HepG2 (cell line): ENCODE results near the gene AFTPH. TPM values are rescaled to one million over a fixed set of nuclear protein-coding genes. Genes with fewer than 3 reads are reported as not detected.

Experiments used
- CHCHD3 ChIP-seq: sonication (generic); formaldehyde crosslinking; IDR thresholded peaks from 2 replicates; pipeline ENCODE4 v1.8.0; 2022; ENCODE audit warnings: mild to moderate bottlenecking, missing genetic modification reagents, moderate library complexity
- DNMT3B ChIP-seq: conservative IDR thresholded peaks from 2 replicates; pipeline ENCODE4 v1.6.1; 2016; ENCODE audit warnings: missing biosample characterization, control low read depth
- FOXC1 ChIP-seq: sonication (generic); formaldehyde crosslinking; IDR thresholded peaks from 2 replicates; pipeline ENCODE4 v1.8.0; 2022; ENCODE audit warnings: mild to moderate bottlenecking, missing genetic modification reagents, borderline replicate concordance
- FOXM1 ChIP-seq: sonication (generic); formaldehyde crosslinking; IDR thresholded peaks from 2 replicates; pipeline ENCODE4 v1.5.0; 2020; ENCODE audit warnings: missing genetic modification reagents
- HOXA9 ChIP-seq: sonication (generic); formaldehyde crosslinking; IDR thresholded peaks from 2 replicates; pipeline ENCODE4 v1.8.1; 2022; ENCODE audit warnings: missing genetic modification reagents, mild to moderate bottlenecking, moderate library complexity, borderline replicate concordance
- IRF2 ChIP-seq: IDR thresholded peaks from 2 replicates; pipeline ENCODE4 v1.6.1; 2018; ENCODE audit warnings: missing genetic modification reagents, missing compliant biosample characterization
- KDM6A ChIP-seq: IDR thresholded peaks from 2 replicates; pipeline ENCODE4 v1.6.1; 2016; ENCODE audit warnings: low read depth
- THAP11 ChIP-seq: IDR thresholded peaks from 2 replicates; pipeline ENCODE4 v1.6.1; 2016; ENCODE audit warnings: missing biosample characterization, missing genetic modification reagents
- ZNF549 ChIP-seq: sonication (generic); formaldehyde crosslinking; IDR thresholded peaks from 2 replicates; pipeline ENCODE4 v1.5.0; 2020; ENCODE audit warnings: missing genetic modification reagents
- ZNF7 ChIP-seq: IDR thresholded peaks from 2 replicates; pipeline ENCODE4 v1.6.1; 2016; ENCODE audit warnings: missing biosample characterization, missing genetic modification reagents
- ZNF713 ChIP-seq: sonication (generic); formaldehyde crosslinking; IDR thresholded peaks from 2 replicates; pipeline ENCODE4 v1.4.0; 2020; ENCODE audit warnings: mild to moderate bottlenecking, missing genetic modification reagents
- ZNF749 ChIP-seq: sonication (generic); formaldehyde crosslinking; IDR thresholded peaks from 2 replicates; pipeline ENCODE4 v1.8.0; 2022; ENCODE audit warnings: mild to moderate bottlenecking, missing genetic modification reagents, moderate library complexity, borderline replicate concordance
- ZNF788 ChIP-seq: sonication (generic); formaldehyde crosslinking; IDR thresholded peaks from 2 replicates; pipeline ENCODE4 v1.5.0; 2020; ENCODE audit warnings: mild to moderate bottlenecking, missing genetic modification reagents, borderline replicate concordance
- polyA plus RNA-seq, 8 experiments: library from polyadenylated mRNA; depleted of rRNA in 3 of 8; stranded (reverse) in 7 of 8; unstranded in 1 of 8; fragments of >200 nt; fragmentation: Illumina TruSeq in 4 of 8; extraction: Trizol in 4 of 8; gene quantifications; 2 replicates each; pipeline versions ENCODE4 v1.2.1 to v1.2.3, GENCODE V29; 2011 to 2016; ENCODE audit warnings: low read depth in 4 of 8, missing spikeins in 1 of 8, mixed read lengths in 1 of 8; ENCODE audit not compliant: insufficient read depth in 1 of 8
- total RNA-seq, 5 experiments: library from RNA; depleted of rRNA; stranded (reverse); fragments of >200 nt; fragmentation: Illumina TruSeq; extraction: Trizol; gene quantifications; 2 replicates each; pipeline ENCODE4 v1.2.3, GENCODE V29; 2016; ENCODE audit warnings: low read depth in 1 of 5
- TF ChIP-seq, protein P1 (sequence below): sonication (generic); formaldehyde crosslinking; IDR thresholded peaks from 2 replicates; pipeline ENCODE4 v1.4.0; 2020; ENCODE audit warnings: missing genetic modification reagents
- TF ChIP-seq, protein P2 (sequence below): sonication (generic); formaldehyde crosslinking; IDR thresholded peaks from 2 replicates; pipeline ENCODE4 v1.5.0; 2020; ENCODE audit warnings: mild to moderate bottlenecking, missing genetic modification reagents
- TF ChIP-seq, protein P3 (sequence below): sonication (generic); formaldehyde crosslinking; IDR thresholded peaks from 2 replicates; pipeline ENCODE4 v1.5.0; 2020; ENCODE audit warnings: missing genetic modification reagents
- TF ChIP-seq, protein P4 (sequence below): sonication (generic); formaldehyde crosslinking; IDR thresholded peaks from 2 replicates; pipeline ENCODE4 v1.4.0; 2020; ENCODE audit warnings: missing genetic modification reagents
- TF ChIP-seq, protein P5 (sequence below): sonication (generic); formaldehyde crosslinking; IDR thresholded peaks from 2 replicates; pipeline ENCODE4 v1.9.0; 2022; ENCODE audit warnings: missing genetic modification reagents, mild to moderate bottlenecking, borderline replicate concordance

AFTPH gene
- total and polyA plus RNA-seq, 2 of the 13 experiments (the other 11 are each of a cell fraction or from before 2014, with no cell fraction given) = 27.5 to 36.8 TPM

DNA sequence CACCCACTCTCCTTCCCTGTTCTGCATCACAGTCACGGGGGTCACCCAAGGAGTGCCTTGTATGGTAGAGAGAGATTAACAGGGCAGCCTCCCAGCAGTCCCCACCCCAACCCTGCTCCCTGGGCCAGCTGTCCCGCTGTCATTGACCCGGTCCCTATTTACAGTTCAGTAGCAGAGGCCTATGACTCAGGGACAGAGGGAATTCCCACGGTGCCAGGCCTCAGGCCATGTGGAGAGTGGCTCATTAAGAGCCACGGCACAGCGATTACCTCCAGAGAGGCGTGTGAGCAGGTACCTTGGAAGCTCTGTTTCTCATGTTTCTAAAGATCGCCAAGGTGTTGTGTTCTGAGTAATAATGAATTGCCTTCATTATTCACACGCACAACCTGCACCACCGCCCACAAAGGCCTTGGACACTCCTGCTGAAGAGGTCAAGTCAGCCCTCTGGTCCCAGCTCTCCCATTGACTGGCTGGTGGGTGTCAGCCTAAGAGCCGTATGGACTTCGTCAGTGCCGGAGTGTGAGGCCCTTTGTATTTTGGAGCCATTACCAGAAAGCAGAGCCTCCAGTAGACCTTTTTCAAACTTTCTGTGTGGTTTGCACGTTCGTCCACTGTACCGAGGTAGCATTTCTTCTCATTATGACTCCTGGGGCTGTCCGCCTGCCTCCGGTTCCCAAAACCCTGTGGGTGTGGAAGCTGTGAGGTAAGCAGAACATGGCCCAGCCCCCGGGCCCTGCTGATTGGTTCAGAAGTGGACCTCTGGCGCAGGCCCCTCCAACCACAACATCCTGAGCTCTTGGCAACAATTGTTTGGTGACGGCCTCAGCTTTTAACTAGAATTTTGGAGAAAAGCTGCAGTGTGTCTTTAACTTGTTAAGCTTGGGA lies 82.6 kb downstream of the AFTPH start (continued):
- TF ChIP-seq, protein P1, sequence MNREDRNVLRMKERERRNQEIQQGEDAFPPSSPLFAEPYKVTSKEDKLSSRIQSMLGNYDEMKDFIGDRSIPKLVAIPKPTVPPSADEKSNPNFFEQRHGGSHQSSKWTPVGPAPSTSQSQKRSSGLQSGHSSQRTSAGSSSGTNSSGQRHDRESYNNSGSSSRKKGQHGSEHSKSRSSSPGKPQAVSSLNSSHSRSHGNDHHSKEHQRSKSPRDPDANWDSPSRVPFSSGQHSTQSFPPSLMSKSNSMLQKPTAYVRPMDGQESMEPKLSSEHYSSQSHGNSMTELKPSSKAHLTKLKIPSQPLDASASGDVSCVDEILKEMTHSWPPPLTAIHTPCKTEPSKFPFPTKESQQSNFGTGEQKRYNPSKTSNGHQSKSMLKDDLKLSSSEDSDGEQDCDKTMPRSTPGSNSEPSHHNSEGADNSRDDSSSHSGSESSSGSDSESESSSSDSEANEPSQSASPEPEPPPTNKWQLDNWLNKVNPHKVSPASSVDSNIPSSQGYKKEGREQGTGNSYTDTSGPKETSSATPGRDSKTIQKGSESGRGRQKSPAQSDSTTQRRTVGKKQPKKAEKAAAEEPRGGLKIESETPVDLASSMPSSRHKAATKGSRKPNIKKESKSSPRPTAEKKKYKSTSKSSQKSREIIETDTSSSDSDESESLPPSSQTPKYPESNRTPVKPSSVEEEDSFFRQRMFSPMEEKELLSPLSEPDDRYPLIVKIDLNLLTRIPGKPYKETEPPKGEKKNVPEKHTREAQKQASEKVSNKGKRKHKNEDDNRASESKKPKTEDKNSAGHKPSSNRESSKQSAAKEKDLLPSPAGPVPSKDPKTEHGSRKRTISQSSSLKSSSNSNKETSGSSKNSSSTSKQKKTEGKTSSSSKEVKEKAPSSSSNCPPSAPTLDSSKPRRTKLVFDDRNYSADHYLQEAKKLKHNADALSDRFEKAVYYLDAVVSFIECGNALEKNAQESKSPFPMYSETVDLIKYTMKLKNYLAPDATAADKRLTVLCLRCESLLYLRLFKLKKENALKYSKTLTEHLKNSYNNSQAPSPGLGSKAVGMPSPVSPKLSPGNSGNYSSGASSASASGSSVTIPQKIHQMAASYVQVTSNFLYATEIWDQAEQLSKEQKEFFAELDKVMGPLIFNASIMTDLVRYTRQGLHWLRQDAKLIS (CRISPR knock-in tag) = no peak
- no peak for TF ChIP-seq KDM6A
- no peak for TF ChIP-seq ZNF549 (CRISPR knock-in tag)
- no peak; the same call in 1 of the 2 replicates for TF ChIP-seq DNMT3B
- TF ChIP-seq ZNF713 = no peak
- TF ChIP-seq, protein P2, sequence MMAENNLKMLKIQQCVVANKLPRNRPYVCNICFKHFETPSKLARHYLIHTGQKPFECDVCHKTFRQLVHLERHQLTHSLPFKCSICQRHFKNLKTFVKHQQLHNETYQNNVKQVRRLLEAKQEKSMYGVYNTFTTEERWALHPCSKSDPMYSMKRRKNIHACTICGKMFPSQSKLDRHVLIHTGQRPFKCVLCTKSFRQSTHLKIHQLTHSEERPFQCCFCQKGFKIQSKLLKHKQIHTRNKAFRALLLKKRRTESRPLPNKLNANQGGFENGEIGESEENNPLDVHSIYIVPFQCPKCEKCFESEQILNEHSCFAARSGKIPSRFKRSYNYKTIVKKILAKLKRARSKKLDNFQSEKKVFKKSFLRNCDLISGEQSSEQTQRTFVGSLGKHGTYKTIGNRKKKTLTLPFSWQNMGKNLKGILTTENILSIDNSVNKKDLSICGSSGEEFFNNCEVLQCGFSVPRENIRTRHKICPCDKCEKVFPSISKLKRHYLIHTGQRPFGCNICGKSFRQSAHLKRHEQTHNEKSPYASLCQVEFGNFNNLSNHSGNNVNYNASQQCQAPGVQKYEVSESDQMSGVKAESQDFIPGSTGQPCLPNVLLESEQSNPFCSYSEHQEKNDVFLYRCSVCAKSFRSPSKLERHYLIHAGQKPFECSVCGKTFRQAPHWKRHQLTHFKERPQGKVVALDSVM = no peak
- no peak; the same call in 1 of the 2 replicates for TF ChIP-seq IRF2 (CRISPR knock-in tag)
- peak; percentile 77; the same call in 1 of the 2 replicates for TF ChIP-seq FOXC1 (CRISPR knock-in tag)
- TF ChIP-seq FOXM1 (CRISPR knock-in tag) = no peak
- TF ChIP-seq ZNF7 (CRISPR knock-in tag) = no peak
- TF ChIP-seq, protein P3, sequence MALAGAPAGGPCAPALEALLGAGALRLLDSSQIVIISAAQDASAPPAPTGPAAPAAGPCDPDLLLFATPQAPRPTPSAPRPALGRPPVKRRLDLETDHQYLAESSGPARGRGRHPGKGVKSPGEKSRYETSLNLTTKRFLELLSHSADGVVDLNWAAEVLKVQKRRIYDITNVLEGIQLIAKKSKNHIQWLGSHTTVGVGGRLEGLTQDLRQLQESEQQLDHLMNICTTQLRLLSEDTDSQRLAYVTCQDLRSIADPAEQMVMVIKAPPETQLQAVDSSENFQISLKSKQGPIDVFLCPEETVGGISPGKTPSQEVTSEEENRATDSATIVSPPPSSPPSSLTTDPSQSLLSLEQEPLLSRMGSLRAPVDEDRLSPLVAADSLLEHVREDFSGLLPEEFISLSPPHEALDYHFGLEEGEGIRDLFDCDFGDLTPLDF (CRISPR knock-in tag) = no peak
- TF ChIP-seq, protein P4, sequence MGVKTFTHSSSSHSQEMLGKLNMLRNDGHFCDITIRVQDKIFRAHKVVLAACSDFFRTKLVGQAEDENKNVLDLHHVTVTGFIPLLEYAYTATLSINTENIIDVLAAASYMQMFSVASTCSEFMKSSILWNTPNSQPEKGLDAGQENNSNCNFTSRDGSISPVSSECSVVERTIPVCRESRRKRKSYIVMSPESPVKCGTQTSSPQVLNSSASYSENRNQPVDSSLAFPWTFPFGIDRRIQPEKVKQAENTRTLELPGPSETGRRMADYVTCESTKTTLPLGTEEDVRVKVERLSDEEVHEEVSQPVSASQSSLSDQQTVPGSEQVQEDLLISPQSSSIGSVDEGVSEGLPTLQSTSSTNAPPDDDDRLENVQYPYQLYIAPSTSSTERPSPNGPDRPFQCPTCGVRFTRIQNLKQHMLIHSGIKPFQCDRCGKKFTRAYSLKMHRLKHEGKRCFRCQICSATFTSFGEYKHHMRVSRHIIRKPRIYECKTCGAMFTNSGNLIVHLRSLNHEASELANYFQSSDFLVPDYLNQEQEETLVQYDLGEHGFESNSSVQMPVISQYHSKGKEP (CRISPR knock-in tag) = no peak
- TF ChIP-seq HOXA9 (CRISPR knock-in tag) = 0 out of 2 replicates have a peak, but pooled peaks have one; percentile 61
- no peak for TF ChIP-seq CHCHD3 (CRISPR knock-in tag)
- no peak; the same call in 1 of the 2 replicates for TF ChIP-seq THAP11 (CRISPR knock-in tag)
- TF ChIP-seq ZNF749 = no peak
- no peak; the same call in 1 of the 2 replicates for TF ChIP-seq ZNF788
- TF ChIP-seq, protein P5, sequence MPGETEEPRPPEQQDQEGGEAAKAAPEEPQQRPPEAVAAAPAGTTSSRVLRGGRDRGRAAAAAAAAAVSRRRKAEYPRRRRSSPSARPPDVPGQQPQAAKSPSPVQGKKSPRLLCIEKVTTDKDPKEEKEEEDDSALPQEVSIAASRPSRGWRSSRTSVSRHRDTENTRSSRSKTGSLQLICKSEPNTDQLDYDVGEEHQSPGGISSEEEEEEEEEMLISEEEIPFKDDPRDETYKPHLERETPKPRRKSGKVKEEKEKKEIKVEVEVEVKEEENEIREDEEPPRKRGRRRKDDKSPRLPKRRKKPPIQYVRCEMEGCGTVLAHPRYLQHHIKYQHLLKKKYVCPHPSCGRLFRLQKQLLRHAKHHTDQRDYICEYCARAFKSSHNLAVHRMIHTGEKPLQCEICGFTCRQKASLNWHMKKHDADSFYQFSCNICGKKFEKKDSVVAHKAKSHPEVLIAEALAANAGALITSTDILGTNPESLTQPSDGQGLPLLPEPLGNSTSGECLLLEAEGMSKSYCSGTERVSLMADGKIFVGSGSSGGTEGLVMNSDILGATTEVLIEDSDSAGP = peak; percentile 40
